Nephron progenitor cell (in vitro differentiated cells): ENCODE results near the gene DPH3.

Experiments used
- DNase-seq: peaks from one replicate; pipeline ENCODE4 v3.0.0; 2021
- H3K27ac Mint-ChIP-seq: 2 replicates; pipeline ENCODE4 v1.8.0; 2021; ENCODE audit warnings: mild to moderate bottlenecking, moderate library complexity, mixed read lengths
- H3K27me3 Mint-ChIP-seq: 2 replicates; pipeline ENCODE4 v1.8.0; 2021; ENCODE audit warnings: mild to moderate bottlenecking, low read depth, mixed read lengths; ENCODE audit not compliant: poor library complexity
- H3K36me3 Mint-ChIP-seq: 2 replicates; pipeline ENCODE4 v1.8.0; 2021; ENCODE audit warnings: low read depth, mixed read lengths
- H3K4me1 Mint-ChIP-seq: 2 replicates; pipeline ENCODE4 v1.8.0; 2021; ENCODE audit warnings: mixed read lengths
- H3K4me3 Mint-ChIP-seq: 2 replicates; pipeline ENCODE4 v1.8.0; 2021; ENCODE audit warnings: mild to moderate bottlenecking, moderate library complexity, mixed read lengths
- H3K9me3 Mint-ChIP-seq: 2 replicates; pipeline ENCODE4 v1.8.0; 2021; ENCODE audit warnings: mild to moderate bottlenecking, moderate library complexity, mixed read lengths
- CTCF ChIP-seq: fragments of 200-600 bp; sonication (generic); IDR thresholded peaks from 2 replicates; pipeline ENCODE4 v1.5.0; 2021; ENCODE audit warnings: antibody characterized with exemption

DPH3 gene

GRCh38 chr3:16297997-16298885, 33.5 kb upstream of the DPH3 start:
- Mint-ChIP-seq H3K27ac (no peak overlapping the region), H3K27me3 (no peaks in the 10 kb centered on the region), H3K4me3 (no peak overlapping the region), H3K4me1 (peaks cover 22% of the 10 kb centered on the region), H3K36me3 (peaks cover 84% of the 10 kb centered on the region), H3K9me3 (peaks cover 42% of the 10 kb centered on the region)
- TF ChIP-seq CTCF = no peak
- no peak for DNase-seq

- H3K9me3 Mint-ChIP-seq = peaks cover 48% of the 10 kb centered on the region
Observed at GRCh38 chr3:16295298-16295890, 30.7 kb upstream of the DPH3 start.

DNA sequence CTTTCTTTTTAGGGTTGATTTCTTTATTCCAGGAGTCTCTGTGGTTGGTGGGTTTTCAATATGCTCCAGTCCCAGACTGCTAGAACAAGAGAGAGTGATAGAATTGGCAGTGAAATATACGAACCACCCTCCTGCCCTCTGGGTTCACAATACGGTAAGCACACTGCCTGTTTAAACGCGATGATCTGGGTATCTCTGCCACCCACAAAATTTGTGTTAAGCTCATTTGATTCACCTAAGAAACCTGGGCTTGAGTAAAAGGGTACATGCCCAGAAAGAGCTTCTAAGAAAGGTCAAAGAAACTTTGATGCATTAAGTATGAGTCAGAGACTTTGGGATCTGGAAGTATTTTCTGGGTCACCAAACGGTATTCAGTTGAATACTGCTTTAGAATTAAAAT, 30.1 kb upstream of the DPH3 start:
- H3K9me3 Mint-ChIP-seq = peaks cover 48% of the 10 kb centered on the region
- H3K4me1 Mint-ChIP-seq = no peaks in the 10 kb centered on the region
- TF ChIP-seq CTCF = no peak
- no peaks in the 10 kb centered on the region for H3K27me3 Mint-ChIP-seq
- peaks cover 92% of the 10 kb centered on the region for H3K36me3 Mint-ChIP-seq
- no peak overlapping the region for H3K4me3 Mint-ChIP-seq
- no peak overlapping the region for H3K27ac Mint-ChIP-seq
- DNase-seq = no peak

More at GRCh38 chr3:16295298-16295890, 30.7 kb upstream of the DPH3 start:
- H3K4me1 Mint-ChIP-seq = no peaks in the 10 kb centered on the region
- no peak overlapping the region for H3K27ac Mint-ChIP-seq
- H3K27me3 Mint-ChIP-seq = no peaks in the 10 kb centered on the region
- TF ChIP-seq CTCF = no peak
- H3K4me3 Mint-ChIP-seq = no peak overlapping the region
- no peak for DNase-seq
- H3K36me3 Mint-ChIP-seq = peaks cover 90% of the 10 kb centered on the region

GRCh38 chr3:16290827-16291196, 26.1 kb upstream of the DPH3 start:
- DNase-seq = no peak
- TF ChIP-seq CTCF = no peak
- Mint-ChIP-seq H3K27me3 (no peaks in the 10 kb centered on the region), H3K4me1 (peaks cover 6% of the 10 kb centered on the region), H3K4me3 (no peak overlapping the region), H3K36me3 (peaks cover 54% of the 10 kb centered on the region), H3K27ac (no peak overlapping the region), H3K9me3 (peaks cover 29% of the 10 kb centered on the region)

DNA sequence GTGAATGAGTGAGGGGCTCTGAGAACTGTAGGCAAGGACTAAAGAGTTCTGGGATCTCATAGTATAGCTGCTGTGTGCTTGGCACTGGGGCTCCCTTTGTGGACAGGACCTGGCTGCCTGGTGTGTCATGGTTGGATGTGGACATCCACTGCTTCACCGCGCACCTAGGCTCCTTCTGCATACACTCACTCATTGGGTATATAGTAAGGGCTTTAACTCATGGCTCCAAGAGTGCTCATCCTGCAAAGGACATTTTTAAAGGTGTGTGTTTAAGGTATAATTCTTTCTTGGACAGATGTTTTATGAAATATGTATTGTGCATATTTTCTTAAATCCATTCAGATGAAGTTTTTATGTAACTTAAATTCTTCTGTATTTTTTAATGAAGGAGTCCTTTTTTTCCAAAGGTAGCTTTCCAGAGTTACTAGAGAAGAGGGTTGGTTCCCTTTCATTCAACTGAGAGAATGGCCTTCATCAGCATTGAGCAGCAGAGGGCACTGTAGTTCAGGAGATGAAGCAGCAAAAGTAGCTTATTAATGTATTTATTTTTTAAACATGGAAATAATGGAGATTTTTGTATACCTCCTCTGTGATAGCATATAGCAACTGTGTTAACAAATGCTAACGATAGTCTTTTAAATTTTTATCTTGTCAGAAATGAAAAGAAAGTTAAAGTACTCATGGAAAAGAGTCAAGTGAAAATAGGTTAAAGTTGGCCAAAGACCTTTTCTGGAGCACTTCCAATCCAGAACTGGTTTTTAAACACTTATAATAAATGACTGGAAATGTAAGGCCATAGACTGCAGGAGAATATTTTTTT, 25.5 kb upstream of the DPH3 start:
- peak; percentile 50 for DNase-seq
- H3K4me3 Mint-ChIP-seq = no peak overlapping the region
- H3K9me3 Mint-ChIP-seq = peaks cover 23% of the 10 kb centered on the region
- peak; percentile 75 for TF ChIP-seq CTCF
- H3K4me1 Mint-ChIP-seq = peaks cover 6% of the 10 kb centered on the region
- no peaks in the 10 kb centered on the region for H3K27me3 Mint-ChIP-seq
- peak overlapping the region; percentile 43 for H3K27ac Mint-ChIP-seq
- peaks cover 48% of the 10 kb centered on the region for H3K36me3 Mint-ChIP-seq
